ENCODE measurements around the gene GNAS-AS1.

The GNAS-AS1 gene

DNA sequence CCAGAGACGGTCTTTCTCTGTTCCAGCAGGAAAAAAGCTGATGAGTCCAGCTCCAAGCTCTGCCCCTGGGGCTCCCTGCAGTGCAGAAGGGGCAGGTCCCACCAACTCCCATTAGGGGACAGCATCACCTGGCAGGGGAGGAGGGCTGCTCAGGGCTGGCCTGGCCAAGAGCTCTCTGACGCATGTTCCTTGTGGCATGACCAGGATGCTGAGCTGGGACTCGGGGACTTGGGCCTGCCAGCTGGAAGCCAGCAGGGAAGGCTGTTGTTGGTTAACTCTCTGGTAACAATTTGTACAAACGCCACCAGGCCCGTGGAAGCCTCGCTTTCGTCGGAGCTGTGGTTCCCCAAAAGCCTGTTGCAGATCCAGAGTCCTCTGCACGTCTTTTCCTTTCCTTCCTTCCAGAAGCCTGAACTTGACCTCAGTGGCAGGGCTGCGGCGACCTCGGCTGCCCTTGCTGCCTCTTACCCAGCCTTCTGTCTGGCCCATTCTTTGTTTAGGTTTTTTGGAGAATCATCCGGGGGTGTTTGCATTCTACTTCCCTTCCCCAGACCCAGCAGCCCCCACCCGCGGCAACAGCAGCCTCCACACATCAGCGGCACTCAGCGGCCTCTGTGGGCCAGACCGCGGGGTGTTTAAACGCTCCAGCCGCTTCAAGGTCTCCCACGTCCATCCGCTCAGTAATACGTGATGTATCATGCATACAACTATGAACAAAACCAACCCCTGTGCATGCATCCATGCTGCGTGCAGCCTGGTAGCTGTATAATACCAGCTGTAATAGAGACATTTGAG is 63.3 kb downstream of the GNAS-AS1 start:
- no peak overlapping the region for H3K4me3 ChIP-seq (ENCODE audit: low read depth, low read length)

- no peak overlapping the region for H3K4me3 ChIP-seq (ENCODE audit: low read depth, low read length)
Measured at GRCh38 chr20:58784321-58785074, 66.2 kb downstream of the GNAS-AS1 start.

DNA sequence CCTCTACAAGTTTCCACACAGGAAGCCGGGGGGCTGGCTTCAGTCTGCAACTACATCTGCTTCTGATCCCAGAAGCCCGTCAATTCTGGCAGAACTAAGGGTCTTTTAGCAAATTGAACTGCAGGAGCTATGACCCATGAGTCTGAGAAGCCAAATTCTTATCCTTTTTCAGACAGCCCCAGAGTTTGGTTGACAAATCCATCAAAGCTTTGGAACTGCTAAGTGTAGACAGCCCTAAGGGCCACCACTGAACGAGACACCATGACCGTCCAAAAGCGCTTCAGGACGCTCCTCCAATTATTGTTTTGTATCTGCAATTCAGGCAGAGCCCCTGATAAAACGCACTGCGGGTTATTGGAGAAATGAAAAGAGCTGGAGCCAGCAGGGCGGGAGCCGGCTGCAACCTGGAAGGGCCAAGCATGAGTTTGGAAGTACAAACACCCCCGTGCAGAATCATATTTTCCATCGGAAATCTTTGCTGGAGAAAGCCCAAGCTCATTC is 67.1 kb downstream of the GNAS-AS1 start:
- no peak overlapping the region for H3K4me3 ChIP-seq (ENCODE audit: low read depth, low read length)

DNA sequence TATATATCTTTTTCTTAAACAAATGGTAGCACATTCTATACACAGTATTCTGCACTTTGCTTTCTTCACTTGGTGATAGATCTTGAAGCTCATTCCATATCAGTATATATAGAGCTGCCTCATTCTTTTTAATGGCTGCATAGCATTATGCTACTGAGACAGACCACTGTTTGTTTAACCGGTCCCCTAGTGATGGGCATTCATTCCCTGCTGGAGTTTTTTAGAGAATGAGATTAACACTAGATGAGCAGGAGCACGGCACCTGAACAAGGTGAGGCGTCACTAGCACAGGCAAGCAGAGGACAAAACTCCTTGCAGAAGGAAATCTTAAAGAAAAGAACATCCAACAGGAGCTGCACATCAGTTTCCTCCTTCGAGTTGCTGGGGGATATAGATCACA is 69.6 kb downstream of the GNAS-AS1 start:
- H3K4me3 ChIP-seq (ENCODE audit: low read depth, low read length), result no peak overlapping the region

GRCh38 chr20:58778760-58779159 is 71.9 kb downstream of the GNAS-AS1 start:
- no peak overlapping the region for H3K4me3 ChIP-seq (ENCODE audit: low read depth, low read length)

- H3K4me3 ChIP-seq (ENCODE audit: low read depth, low read length), result no peak overlapping the region
Measured at GRCh38 chr20:58777657-58778056, 73.0 kb downstream of the GNAS-AS1 start.

DNA sequence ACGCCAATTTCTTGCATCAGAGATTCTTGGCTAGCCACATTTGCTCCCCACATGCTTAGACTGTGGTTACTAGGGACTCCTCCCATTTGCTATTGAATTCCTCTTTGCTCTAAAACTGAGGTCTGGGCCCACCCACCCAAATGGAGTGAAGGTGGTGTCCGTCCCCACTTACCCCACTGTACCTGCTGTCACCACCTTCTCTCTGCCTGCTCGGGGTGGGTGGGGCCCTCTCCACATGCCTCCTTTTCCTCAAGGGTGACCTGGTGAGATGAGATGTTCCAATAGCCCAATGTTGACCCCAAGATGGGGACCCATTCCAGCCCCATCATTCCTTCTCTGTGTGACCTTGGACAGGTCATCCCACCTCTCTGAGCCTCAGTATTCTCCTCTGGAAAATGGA is 74.6 kb downstream of the GNAS-AS1 start:
- H3K4me3 ChIP-seq (ENCODE audit: low read depth, low read length), result no peak overlapping the region

GRCh38 chr20:58775371-58775770 is 75.3 kb downstream of the GNAS-AS1 start:
- H3K4me3 ChIP-seq (ENCODE audit: low read depth, low read length), result no peak overlapping the region

DNA sequence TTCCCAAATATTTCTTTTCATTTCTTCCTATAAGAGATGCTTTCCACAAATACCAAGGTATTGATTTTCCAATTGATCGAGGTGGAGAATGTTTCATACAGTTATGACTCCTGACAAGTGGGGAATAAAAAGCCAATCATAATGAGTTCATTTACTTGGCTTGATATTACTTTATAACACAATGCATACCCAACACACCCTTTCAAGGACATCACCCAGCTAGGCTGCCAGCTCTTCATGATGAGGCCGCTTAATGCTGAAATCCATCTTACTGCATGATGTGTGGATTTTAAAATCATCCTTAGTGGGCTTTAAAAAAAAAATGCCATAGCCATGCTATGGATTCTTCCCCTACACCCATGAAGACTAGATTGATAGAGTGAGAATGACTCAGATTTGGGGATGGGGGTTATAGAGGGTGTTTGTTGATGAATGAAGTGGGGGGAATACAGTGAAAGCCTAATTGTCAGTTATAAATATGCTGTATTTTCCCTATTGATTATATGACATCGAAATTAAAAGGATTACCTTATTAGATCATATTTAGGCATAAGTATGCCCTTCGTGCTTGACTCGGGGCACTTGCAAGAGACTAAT is 75.9 kb downstream of the GNAS-AS1 start:
- no peak overlapping the region for H3K4me3 ChIP-seq (ENCODE audit: low read depth, low read length)

GRCh38 chr20:58774214-58774613 is 76.5 kb downstream of the GNAS-AS1 start:
- H3K4me3 ChIP-seq (ENCODE audit: low read depth, low read length), result no peak overlapping the region

DNA sequence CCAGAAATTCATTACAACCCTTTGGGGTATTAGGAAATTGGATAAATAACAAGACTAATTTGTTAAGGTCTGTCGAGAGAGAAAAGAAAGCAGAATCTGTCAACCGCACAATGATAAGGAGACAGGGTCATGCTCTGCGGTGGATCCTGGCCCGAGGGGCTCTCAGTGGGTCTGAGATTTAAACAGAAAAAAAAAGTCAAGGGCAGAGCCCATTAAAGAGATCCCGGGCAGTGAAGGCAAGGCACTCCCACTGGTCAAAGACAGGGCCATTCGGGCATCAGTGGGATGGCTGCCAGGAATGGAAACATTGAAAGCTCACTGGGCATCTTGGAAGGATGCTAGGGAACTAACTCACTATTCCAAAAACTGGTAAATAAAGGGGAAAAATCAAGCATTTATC is 77.9 kb downstream of the GNAS-AS1 start:
- H3K4me3 ChIP-seq (ENCODE audit: low read depth, low read length), result no peak overlapping the region

All from iPS-11a (cell line).